Thyroid gland (tissue), 4 donors: ENCODE results near the gene ME3. TPM values are rescaled to one million over a fixed set of nuclear protein-coding genes. Genes with fewer than 3 reads are reported as not detected.

ENCODE experiments used
- DNase-seq, 2 donors: peaks; one replicate each; pipeline ENCODE4 v3.0.0-alpha.2; 2019
- H3K27ac ChIP-seq, 3 donors: fragments of 200-600 bp; sonication (generic); 1 replicate in 2 of 3; 2 replicates in 1 of 3; pipeline ENCODE4 v1.5.1; 2016 to 2019; ENCODE audit warnings: mild to moderate bottlenecking in 1 of 3, moderate library complexity in 1 of 3
- H3K27me3 ChIP-seq: fragments of 200-600 bp; sonication (generic); one replicate; pipeline ENCODE4 v1.5.1; 2019
- H3K36me3 ChIP-seq, 2 donors: fragments of 200-600 bp; sonication (generic); one replicate each; pipeline ENCODE4 v1.5.1; 2016 to 2019
- H3K4me1 ChIP-seq, 2 donors: fragments of 200-600 bp; sonication (generic); one replicate each; pipeline ENCODE4 v1.5.1; 2017 to 2019
- H3K4me3 ChIP-seq, 3 donors: fragments of 200-600 bp; sonication (generic); replicated peaks in 1 of 3; 1 replicate in 2 of 3; 2 replicates in 1 of 3; pipeline ENCODE4 v1.5.1; 2016; ENCODE audit warnings: mild to moderate bottlenecking in 1 of 3
- H3K9me3 ChIP-seq: fragments of 200-600 bp; sonication (generic); one replicate; pipeline ENCODE4 v1.5.1; 2017
- CTCF ChIP-seq, 6 experiments: fragments of 200-600 bp in 3 of 6; fragments of 450-650 bp in 3 of 6; sonication (generic) in 3 of 6; IDR thresholded peaks; one replicate each; pipeline ENCODE4 v1.5.1; 2016 to 2019; ENCODE audit warnings: antibody characterized with exemption in 6 of 6, mild to moderate bottlenecking in 2 of 6, inconsistent platforms in 1 of 6, moderate library complexity in 1 of 6
- POLR2A ChIP-seq, 2 donors: fragments of 450-650 bp; IDR thresholded peaks; one replicate each; pipeline ENCODE4 v1.6.1; 2017; ENCODE audit warnings: antibody characterized with exemption in 2 of 2, mild to moderate bottlenecking in 2 of 2, moderate library complexity in 1 of 2
- WGBS, 2 donors: methylation state at CpG; one replicate each; pipeline ENCODE4 v1.1.5; 2017; 5-methylcytosine and 5-hydroxymethylcytosine counted together
- intact Hi-C: fragments of 100-400 bp; cut with DNase I; formaldehyde crosslinking; loops from one replicate; pipeline ENCODE4 v1.15.1; 2023
- total RNA-seq, 4 donors: library from RNA; depleted of rRNA; stranded (reverse); fragments of >200 nt; gene quantifications; one replicate each; pipeline ENCODE4 v1.2.3, GENCODE V29; 2016

Gene ME3
- total RNA-seq, 4 donors from 2014 or later, result 29.1 to 53.5 (median 37.1) TPM

GRCh38 chr11:86444981-86445380 is 227.4 kb downstream of the ME3 start:
- Histone ChIP-seq H3K9me3 (no peaks in the 10 kb centered on the region), H3K4me1 (peaks cover 10 to 23% of the 10 kb centered on the region in 2 donors), H3K27me3 (no peaks in the 10 kb centered on the region), H3K4me3 (no peak overlapping the region), H3K36me3 (no peaks in the 10 kb centered on the region), H3K27ac (no peak overlapping the region)
- 100% methylated on average over 1 of the region's 1 CpG for WGBS, 2 donors
- TF ChIP-seq CTCF (IDR thresholded peaks at IDR 0.05) (no peak), POLR2A (IDR thresholded peaks at IDR 0.05) (no peak)
- intact Hi-C loops, result no loop called here
- DNase-seq, result no peak

GRCh38 chr11:86443415-86443814 is 229.0 kb downstream of the ME3 start:
- no peak overlapping the region for H3K27ac ChIP-seq
- intact Hi-C loops, result no loop called here

GRCh38 chr11:86442827-86443226 is 229.6 kb downstream of the ME3 start:
- H3K27ac ChIP-seq, result no peak overlapping the region
- DNase-seq, result no peak
- H3K36me3 ChIP-seq, result no peaks in the 10 kb centered on the region
- H3K9me3 ChIP-seq, result no peaks in the 10 kb centered on the region
- H3K4me1 ChIP-seq, result peaks cover 14 to 26% of the 10 kb centered on the region in 2 donors
- TF ChIP-seq POLR2A (IDR thresholded peaks at IDR 0.05), result no peak
- H3K4me3 ChIP-seq, result no peak overlapping the region
- intact Hi-C loops, result no loop called here
- 81 to 88% methylated on average over 4 to 5 of the region's 5 CpGs for WGBS, 2 donors
- H3K27me3 ChIP-seq, result no peaks in the 10 kb centered on the region

More at GRCh38 chr11:86443415-86443814, 229.0 kb downstream of the ME3 start:
- no peak overlapping the region for H3K4me3 ChIP-seq
- TF ChIP-seq CTCF (IDR thresholded peaks at IDR 0.05) (no peak), POLR2A (IDR thresholded peaks at IDR 0.05) (no peak)
- no peaks in the 10 kb centered on the region for H3K36me3 ChIP-seq
- no peaks in the 10 kb centered on the region for H3K27me3 ChIP-seq
- peaks cover 14 to 26% of the 10 kb centered on the region in 2 donors for H3K4me1 ChIP-seq
- WGBS, 2 donors, result 0% methylated on average over 1 of the region's 1 CpG
- H3K9me3 ChIP-seq, result no peaks in the 10 kb centered on the region
- DNase-seq, result no peak

DNA sequence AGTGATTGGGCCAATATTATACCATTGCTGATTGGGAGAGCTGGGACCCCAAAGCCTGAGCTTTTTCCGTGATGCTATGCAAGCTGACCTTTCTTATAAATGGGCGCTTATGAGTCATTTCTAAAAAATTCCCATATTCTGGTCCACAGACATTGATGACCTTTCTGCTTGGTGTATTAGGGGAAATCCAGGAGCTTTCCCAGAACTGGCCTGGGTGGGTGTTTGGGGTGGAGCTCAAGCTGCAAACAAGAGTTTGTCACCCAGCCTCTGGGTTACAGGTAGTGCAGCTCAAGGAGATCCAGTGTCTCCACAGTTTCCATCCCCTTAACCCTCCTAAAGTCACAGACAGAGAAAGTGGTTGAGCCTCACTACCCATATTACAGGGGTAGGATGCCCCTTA is 230.0 kb downstream of the ME3 start:
- Histone ChIP-seq H3K9me3 (no peaks in the 10 kb centered on the region), H3K27me3 (no peaks in the 10 kb centered on the region), H3K36me3 (no peaks in the 10 kb centered on the region), H3K4me3 (no peak overlapping the region), H3K4me1 (peaks cover 14 to 26% of the 10 kb centered on the region in 2 donors), H3K27ac (no peak overlapping the region)
- no peak for DNase-seq
- 83 to 89% methylated on average over 2 of the region's 2 CpGs for WGBS, 2 donors
- intact Hi-C loops, result no loop called here
- TF ChIP-seq CTCF (IDR thresholded peaks at IDR 0.05) (no peak), POLR2A (IDR thresholded peaks at IDR 0.05) (no peak)

GRCh38 chr11:86440843-86441242 is 231.6 kb downstream of the ME3 start:
- H3K27me3 ChIP-seq, result no peaks in the 10 kb centered on the region
- H3K4me3 ChIP-seq, result no peak overlapping the region
- H3K4me1 ChIP-seq, result peaks cover 14 to 26% of the 10 kb centered on the region in 2 donors
- no peak for DNase-seq
- H3K36me3 ChIP-seq, result no peaks in the 10 kb centered on the region
- no peaks in the 10 kb centered on the region for H3K9me3 ChIP-seq
- peak overlapping the region; percentile 21 to 56 (median 32) for H3K27ac ChIP-seq
- intact Hi-C loops, result no loop called here
- 72 to 73% methylated on average over 2 of the region's 2 CpGs for WGBS, 2 donors
- TF ChIP-seq CTCF (IDR thresholded peaks at IDR 0.05) (no peak), POLR2A (IDR thresholded peaks at IDR 0.05) (no peak)

DNA sequence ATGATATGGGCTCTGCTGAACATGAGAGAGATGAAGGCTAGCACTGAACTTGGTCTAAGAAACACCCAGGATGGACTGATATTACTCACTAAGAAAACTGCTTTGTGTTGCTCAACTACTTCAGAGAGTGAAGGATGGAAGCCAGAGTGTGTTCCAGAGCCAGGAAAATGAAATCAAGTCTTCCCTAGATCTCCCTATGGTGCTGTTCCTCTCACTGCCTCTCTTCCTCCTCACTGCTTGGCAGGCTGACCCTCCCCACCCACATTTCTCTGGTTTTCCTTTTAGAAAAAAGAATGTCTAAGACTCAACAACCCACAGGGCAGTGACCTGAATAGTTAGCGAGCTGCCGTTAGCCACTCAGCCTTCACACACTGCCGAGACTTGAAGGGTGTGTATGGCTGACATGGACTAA is 232.1 kb downstream of the ME3 start:
- no peaks in the 10 kb centered on the region for H3K27me3 ChIP-seq
- H3K9me3 ChIP-seq, result no peaks in the 10 kb centered on the region
- peaks cover 14 to 26% of the 10 kb centered on the region in 2 donors for H3K4me1 ChIP-seq
- H3K27ac ChIP-seq, result peak overlapping the region; percentile 21 to 56 (median 32)
- H3K4me3 ChIP-seq, result no peak overlapping the region
- 21 to 24% methylated on average over 3 of the region's 3 CpGs for WGBS, 2 donors
- peak; percentile 61 to 62 for DNase-seq
- TF ChIP-seq CTCF (IDR thresholded peaks at IDR 0.05), result no peak
- no peak for TF ChIP-seq POLR2A (IDR thresholded peaks at IDR 0.05)
- H3K36me3 ChIP-seq, result no peaks in the 10 kb centered on the region
- intact Hi-C loops, result no loop called here
